HG03280 (cell line): ENCODE data around the gene STARD10.
"Not testable (repeated sequence)": the region's sequence is repeated elsewhere in the genome, so short reads cannot be mapped to it uniquely, and the experiment has no call there.

Source experiments
- ATAC-seq: cut with Tn5 transposase; IDR thresholded peaks from one replicate; pipeline ENCODE4 v1.9.1; 2021; ENCODE audit warnings: mild to moderate bottlenecking, moderate library complexity; ENCODE audit not compliant: unreplicated experiment

The STARD10 gene, protein sequence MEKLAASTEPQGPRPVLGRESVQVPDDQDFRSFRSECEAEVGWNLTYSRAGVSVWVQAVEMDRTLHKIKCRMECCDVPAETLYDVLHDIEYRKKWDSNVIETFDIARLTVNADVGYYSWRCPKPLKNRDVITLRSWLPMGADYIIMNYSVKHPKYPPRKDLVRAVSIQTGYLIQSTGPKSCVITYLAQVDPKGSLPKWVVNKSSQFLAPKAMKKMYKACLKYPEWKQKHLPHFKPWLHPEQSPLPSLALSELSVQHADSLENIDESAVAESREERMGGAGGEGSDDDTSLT

DNA sequence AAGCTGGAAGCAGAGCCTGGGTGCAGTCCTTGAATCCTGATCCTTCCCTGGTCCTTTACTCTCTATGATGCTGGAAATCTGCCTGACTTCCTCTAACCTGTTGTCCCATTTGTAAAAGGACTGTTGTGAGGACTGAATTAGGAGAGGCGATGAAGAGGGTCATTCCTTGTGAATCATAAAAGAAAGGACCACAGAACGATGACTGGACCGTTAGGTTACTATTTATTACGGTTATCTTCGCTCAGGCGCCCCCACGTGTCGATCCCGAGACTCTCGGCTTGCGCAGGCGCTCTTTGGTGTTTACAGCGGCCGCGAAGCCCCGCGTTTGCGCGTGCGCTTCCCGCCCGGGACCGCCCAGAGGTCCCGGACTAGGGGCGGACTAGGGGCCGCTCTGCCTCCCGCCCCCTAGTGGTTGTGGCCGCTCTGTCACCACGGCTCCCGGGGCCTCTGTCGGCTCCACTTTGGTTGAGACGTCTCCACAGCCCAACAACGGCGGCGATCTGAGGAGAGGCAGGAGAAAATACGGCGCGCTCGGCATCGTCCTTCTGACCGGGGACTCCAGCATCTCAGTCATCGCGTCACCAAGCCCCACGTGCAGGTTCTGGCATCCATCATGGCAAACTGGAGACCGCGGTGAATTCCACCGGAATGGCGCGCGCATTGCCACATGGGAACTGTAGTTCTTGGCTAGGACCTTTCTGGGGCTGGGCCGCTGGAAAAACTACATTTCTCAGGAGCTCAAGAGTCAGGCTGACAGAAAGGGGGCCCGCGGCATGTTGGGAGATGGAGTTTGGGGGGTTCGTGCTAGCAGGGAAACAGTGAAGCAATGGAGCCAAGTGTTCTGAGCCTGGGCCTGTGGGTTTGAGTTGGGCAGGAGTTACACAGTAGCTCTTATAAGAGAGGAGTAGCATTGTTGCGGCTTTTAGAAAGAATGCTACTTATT lies at the start of gene STARD10:
Gene STARD10 (minus strand): TSS at position 623 of the 943 bp plus-strand sequence. CDS start 12,866 bp downstream, outside the sequence.
- peak; percentile 91 for ATAC-seq

DNA sequence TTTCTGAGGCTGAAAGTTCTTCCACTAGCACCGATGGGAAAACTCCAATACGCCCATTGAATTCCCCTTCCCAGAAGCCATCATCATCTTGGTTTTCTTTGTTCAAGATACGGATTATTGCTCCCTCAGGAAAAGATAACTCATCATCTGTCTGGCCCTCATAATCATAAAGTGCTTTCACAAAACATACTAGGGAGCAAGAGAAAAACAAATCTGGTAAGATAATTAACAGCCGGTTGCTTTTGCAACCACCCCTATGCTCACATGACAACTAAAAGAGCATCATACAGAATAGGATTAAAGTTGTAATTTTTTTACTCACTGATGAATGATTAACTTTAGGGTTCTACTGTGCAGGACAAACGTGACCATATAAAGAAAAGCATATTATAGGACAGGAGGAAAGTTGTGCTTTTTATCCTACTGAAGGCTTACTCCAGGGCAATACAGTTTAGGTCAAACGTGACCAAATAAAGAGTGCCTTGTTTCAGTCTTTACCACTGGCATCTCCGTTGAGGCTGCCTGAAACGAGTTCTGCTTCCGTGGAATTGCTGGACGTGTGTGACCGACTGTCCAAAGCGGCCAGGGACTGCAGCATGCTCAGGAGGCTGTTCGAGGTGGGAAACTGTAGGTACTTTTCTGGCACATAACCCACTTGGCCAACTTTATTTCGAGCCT lies 48.9 kb upstream of the STARD10 start:
- no peak for ATAC-seq

DNA sequence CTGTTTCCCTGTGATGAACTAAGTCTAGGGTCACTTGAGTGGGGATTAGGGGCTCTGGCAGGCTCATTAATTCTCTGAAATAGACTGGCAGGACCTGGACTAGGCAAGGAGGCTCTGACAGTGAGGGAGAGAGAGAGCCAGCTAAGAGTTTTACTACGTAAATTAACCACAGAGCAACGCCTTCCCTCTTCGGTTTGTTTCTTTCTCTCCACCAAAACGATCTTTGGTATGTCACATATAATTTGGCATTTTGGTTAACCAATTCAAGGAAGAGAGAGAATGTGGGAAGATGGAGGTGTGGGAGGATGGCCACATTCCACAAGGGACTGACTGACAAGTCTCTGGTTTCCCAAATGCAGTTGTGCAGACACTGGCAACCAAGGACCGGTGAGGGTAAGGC lies 48.3 kb upstream of the STARD10 start:
- ATAC-seq, result no peak

DNA sequence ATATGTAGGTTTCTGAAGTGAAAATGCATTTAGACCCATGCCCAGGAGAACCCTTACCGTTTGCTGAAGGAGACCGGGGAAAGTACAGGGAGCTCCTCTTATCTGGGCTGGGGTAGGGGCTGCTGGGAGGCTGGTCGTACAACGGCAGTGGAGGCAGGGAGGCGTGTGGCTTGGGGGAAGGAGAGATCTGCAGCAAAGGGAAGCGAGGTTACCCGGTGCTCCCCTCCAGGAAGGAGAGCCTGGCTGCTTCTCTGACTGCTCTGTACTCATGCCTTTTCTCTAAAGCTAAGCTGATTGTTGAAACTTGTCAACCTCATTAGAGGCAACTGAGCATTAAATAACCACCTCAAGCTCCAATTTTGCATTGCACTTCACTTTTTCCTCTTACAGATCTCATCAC lies 47.5 kb upstream of the STARD10 start:
- ATAC-seq, result no peak

DNA sequence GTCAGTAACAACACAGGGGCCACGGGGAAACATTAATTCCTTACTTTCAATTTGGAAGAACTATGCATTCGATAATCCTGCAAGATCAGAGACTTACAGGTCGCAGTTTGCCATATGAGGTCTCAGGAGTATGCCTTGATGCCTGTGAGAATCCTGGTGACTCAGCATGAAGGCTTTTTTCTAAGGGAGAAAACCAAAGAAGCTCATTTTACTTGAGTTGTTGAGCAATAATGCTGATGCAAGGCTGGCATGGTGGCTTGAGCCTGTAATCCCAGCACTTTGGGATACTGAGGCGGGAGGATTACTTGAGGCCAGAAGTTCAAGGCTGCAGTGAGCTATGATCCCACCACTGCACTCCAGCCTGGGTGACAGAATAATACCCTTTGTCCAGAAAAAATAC lies 46.9 kb upstream of the STARD10 start:
- no peak for ATAC-seq

DNA sequence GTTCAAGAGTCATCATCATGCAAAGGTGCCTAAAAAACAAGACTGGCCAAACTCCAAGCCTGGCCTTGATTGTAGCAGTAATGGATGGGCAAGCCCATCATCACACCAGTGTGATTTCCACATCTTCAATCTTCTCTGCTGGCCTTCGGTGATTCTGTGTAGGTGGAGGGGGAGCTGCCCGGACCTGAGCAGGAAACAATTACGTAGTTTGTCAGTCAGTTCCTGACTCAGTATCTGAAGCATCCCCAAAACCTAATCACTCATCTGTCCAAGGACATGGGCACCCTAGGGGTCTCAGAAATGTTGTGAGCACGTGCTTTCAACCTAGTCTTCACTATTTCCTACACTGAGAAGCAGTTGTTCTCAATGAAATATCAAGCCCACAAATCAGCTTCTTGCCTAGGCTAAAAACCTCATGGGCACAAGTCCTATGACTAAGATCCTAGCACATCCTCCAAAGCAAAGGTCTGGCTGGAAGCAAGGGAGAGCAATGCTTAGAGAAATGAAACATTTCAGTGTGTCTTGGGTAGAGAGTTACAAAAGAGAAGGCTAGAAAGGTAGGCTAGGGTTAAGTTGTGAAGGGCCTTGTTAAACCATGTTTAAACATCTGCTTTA lies 45.0 kb upstream of the STARD10 start:
- ATAC-seq, result no peak

DNA sequence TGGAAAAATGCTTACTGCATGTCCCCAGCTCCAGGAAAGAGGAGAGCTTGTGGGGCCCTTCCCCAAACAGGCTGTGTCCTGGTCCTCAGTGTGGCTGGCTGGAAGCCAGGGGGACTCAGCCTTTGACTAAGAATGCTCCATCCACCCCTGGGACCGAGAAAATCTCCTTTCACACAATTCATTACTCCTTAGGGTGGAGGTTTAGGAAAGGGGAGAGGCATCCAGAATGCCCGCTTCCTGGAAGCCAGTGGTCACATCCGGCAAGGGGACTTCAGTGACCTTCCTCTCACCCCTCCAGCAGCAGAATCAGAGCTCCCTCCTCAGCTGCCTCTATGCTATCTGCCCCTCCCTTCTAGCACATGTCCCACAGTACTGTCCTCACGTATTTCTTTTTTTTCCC lies 42.3 kb upstream of the STARD10 start:
- no peak for ATAC-seq

DNA sequence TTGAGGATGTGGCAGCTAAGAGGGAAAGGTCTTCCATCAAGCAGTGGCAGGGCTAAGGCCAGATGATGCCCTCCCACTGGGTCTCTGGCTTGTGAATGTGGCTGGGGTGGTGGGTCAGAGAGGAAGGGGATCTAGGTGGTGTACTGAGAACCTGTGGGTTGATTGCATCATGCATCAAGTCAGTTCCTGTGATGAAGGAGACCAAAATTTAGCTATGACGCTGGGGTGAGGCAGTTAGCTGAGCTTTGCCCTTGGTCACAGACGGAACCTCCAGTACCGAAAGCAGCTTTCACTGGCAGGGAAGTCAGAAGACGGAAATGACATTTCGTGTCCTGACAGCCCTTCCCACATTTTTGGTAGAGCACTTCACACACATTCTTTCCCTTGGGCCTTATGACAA lies 41.1 kb upstream of the STARD10 start:
- ATAC-seq, result no peak

DNA sequence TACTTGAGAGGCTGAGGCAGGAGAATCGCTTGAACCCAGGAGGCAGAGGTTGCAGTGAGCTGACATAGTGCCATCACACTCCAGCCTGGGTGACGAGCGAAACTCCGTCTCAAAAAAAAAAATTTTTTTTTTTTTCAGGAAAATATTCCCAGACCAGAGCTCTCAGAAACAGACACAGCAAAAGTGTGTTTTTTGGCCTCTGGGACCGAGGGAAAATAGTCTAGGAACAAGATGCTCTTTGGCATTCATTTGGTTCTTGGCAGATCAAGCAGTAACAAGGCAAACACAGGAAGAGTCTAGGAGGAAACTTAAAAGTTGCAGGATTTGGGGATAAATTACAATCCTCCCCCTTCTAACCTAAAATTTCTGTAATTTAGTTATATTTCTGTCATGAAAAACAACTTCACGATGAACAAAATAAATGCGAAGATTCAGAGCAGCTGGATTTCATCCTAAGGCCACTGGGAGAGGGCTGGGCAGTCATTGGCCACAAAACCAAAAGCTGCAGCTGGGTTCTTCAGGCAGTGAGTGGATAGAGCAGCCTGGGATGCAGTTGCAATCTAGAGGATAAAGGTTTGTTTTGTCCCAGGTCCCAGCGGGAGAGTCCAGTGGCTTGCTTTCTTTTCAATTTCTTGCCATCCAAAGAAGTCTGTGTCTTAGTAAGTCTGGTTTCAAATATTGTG lies 40.1 kb upstream of the STARD10 start:
- ATAC-seq, result no peak

DNA sequence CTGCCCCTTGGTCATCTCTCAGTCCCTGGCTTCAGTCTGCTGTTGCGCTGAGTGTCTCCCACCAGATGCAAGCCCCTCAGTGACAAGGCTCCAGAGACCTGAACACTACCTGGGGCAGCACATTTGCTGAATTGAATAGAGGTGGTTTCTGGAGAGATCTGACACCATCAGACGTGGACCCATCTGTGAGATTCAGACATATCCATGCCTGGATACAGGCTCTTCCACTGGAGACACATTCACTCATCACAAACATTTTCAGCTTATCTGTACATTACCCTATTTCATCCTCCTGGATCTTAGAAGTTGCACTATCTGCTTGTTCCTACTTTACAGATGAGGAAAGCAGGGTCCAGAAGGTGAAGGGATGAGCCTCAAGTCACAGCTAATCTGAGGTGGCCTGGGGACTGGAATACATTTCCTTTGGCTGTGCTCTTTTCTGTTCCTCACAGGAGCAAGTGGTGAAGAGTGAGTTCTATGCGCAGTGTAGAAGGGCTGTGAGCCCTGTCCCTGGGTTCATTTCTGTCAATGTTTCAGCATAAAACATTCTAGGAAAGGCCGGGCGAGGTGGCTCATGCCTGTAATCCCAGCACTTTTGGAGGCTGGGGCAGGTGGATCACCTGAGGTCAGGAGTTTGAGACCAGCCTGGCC lies 39.4 kb upstream of the STARD10 start:
- no peak for ATAC-seq

DNA sequence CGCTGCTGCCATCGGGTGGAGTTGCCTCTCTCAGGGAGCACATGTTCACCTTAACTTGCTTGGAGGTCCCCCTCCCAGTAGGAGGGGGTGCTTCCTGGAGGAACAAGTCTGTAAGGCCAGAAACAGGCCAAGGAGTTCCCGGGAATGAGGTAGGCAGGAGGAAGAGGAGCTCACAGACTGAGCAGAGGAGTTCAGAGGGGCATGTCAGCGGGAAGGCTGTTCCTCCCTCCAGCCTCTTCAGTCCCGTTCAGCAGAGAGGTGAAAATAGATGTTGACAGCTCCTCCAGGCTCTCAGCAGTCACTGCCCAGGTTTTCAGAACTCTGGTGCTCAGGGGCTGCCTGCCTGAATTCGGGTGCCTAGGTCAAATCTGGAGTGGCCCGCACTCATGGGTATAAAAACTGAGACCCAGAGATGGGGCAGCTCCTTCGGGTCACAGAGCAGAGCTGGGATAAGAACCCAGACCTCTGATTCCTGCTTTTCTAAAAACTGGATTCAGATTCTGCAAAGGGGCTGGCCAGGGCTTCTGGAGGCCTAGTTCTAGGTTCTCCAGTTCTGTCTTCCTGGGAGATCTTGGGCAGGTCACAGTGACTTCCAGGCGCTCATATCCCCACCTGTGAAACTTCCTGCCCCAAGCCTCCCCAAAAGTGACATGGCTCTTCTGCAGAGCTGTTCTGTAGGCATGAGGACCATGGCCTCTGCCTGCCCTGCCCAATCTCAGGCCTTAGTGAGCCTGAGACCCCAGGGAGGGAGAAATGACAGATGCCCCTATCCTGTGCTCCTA lies 38.6 kb upstream of the STARD10 start:
- no peak for ATAC-seq

DNA sequence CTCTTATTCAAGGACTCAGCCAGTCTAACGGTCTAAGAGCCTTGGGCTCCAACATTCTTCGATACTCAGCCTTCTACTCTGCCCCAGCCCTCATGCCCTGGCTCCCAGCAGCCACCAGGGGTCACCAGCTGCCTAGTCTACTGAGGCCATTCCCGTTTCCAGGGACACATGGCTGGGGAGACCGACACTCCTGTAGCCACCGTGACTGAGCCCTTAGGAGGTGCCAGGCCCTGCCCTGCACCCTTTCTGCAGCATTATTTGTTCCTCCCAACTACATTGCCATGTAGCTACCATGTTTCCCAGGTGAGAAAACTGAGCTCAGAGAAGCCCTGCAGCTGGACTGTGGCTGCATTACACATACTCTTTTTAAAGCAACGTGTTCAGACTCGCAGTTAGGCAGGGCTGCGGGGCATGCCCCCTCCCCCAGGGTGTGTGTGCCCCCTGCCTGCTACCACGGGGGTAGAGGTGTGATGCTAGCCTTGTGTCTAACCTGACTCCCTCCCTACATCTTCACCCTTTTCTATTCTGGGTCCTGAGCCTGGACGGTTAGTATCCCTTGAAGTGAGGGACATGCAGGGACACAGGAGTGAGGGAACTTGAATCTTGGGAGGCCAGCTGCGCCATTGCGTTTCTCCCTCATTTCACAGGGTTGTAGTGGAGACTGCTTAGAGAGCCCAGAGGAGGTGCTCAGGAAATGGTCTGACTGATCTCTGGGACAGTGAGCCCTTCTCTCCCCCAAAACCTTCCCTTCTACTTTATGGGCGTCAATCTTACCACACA lies 37.9 kb upstream of the STARD10 start:
- ATAC-seq, result no peak

DNA sequence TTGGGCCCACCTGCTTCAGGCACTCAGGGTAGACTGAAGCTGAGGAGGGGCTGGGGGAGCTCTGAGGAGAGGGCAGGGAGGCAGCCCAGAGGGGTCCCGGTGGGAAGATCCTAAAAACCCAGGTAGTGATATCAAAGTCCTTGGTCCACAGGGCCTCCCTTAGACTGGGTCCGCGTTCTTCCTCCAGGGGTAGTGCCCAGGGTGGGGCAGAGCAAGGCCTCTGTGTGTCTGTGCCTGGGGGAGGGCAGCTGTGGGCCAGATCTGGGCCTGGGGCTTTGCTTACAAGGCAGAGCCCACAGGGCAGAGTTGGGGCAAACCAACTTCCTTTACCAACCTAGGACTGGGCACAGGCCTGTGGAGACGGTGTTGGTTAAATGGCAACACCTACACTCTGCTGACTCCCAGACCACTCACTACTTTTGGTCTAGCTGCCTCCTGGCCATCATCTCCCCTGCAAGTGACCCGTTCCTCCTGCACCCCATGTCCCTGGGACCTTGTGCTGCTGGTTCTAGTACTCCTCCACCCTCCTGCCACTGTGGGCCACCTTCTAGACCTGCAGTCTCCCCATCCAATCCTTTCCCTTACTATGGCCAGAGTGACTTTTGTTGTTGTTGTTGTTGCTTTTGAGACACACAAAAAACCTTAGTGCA lies 36.2 kb upstream of the STARD10 start:
- no peak for ATAC-seq

DNA sequence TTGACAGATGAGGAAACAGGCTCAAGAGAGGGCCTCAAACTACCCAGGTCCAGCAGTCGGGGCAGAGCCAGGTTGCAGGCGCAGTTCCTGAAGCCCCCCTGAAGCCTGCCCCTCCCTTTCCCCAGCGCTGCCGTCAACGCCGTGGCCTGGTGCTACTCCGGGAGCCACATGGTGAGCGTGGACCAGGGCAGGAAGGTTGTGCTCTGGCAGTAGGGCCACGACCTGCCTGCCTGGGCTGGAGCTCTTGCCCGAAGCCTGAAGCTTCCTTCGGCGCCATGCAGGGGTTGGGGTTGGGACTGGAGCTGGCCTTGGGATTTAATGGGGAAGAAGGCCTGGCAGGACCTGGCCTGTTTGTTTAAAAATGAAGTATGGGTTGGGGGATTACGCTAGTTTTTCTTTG lies 35.3 kb upstream of the STARD10 start:
- no peak for ATAC-seq

DNA sequence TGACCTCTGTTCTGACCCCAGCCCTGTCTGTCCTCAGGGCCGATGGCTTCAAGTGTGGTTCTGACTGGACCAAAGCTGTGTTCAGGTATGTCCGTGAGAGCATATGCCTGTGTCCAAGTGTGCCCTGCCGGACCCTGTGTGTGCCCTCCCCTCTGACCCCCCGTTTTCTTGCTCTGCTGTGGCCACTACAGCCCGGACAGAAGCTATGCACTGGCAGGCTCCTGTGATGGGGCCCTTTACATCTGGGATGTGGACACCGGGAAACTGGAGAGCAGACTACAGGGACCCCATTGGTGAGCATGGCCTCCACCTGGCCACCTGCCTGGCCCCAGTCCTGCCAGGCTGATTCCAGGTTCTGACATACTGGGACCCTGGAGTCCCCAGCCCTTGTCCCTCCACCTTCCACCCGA lies 34.9 kb upstream of the STARD10 start:
- ATAC-seq, result no peak

DNA sequence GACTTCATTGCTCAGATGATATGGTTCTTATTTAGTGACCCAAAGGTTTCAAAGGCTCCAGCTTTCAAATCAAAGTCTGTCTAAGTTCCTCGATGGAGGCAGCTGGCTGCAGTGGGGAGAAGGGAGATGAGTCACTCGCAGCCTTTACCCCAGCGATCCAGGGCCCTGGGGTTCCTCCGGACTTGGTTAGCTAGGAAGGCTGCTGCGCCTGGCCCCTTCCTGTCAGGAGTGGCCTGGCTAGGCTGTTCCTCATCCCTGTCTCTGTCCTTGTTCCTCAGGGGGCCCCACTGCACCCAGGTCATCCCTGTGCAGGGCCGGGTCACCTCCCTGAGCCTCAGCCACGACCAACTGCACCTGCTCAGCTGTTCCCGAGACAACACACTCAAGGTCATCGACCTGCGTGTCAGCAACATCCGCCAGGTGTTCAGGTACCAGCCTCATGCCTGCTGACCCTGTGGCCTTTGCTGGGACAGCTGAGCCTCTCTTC lies 34.3 kb upstream of the STARD10 start:
- no peak for ATAC-seq

DNA sequence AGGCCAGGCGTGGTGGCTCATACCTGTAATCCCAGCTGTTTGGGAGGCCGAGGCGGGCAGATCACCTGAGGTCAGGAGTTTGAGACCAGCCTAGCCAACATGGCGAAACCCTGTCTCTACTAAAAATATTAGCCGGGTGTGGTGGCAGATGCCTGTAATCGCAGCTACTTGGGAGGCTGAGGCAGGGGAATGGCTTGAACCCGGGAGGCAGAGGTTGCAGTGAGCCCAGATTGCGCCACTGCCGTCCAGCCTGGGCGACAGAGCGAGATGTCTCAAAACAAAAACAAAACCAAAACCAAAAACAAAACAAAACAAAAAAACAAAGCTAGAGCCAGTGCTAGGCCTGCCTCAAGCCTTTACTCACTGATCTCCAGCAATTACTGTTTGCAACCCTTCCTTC lies 33.8 kb upstream of the STARD10 start:
- not testable (repeated sequence) for ATAC-seq

DNA sequence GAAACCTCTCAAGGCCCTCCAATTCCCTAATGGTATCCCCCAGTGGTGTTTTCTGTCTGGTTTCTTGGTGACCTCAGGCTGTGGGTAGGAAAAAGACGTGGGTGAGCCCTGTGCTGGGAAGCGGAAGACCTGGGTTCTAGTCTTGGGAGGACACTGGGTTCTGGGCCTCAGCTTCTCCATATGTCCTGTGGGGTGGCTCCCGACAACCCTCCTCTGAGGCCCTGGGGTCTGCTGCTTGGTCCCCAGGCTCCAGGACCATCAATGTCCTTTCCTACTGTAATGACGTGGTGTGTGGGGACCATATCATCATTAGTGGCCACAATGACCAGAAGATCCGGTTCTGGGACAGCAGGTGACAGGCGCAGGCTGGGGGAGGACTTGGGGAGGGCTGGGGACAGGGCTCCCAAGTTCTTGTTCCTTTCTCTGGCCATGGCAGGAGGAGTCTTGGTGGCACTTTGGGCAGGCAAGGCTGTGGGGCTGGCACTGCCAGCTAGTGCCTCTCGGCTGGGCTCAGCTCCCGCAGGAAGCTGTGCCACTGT lies 33.2 kb upstream of the STARD10 start:
- ATAC-seq, result no peak
